A549 (cell line): ENCODE measurements around the gene ECE1. TPM values are rescaled to one million over a fixed set of nuclear protein-coding genes. Genes with fewer than 3 reads are reported as not detected.

Experiments
- ATAC-seq, 2 experiments: fragments of 200-7000 bp in 1 of 2; fragments of >200 bp in 1 of 2; cut with Nextera tagmentation in 1 of 2; cut with Tn5 transposase in 1 of 2; 3 replicates each; pipeline versions ENCODE4 v1.8.0 to v1.9.1; 2018 to 2020; ENCODE audit warnings: mild to moderate bottlenecking in 1 of 2, moderate library complexity in 1 of 2
- CTCF ChIA-PET: fragments of 300-600 bp; sonication (Branson Sonifier 250); formaldehyde crosslinking; extraction: SDS; loops from one replicate; lab custom pipeline; 2021; ENCODE audit warnings: antibody characterized with exemption, inconsistent platforms; lab: Yijun Ruan, JAX
- POLR2A ChIA-PET: fragments of 350-600 bp; formaldehyde crosslinking; extraction: SDS; loops from one replicate; lab custom pipeline; 2021; ENCODE audit warnings: antibody characterized with exemption, inconsistent platforms; lab: Yijun Ruan, JAX
- DNase-seq, 2 experiments: peaks; one replicate each; pipeline versions ENCODE4 v3.0.0 to v3.0.0-alpha.2; 2011 to 2016; ENCODE audit warnings: low read depth in 1 of 2, low spot score in 1 of 2
- FAIRE-seq: peaks from 2 replicates; lab custom pipeline; 2011; peaks lifted over from hg19 to GRCh38; lab: Jason Lieb, UNC
- H3K27ac ChIP-seq, 2 experiments: fragments of >200 bp; sonication (Bioruptor Twin); formaldehyde crosslinking; 3 replicates each; pipeline ENCODE4 v1.5.1; 2016 to 2017
- H3K4me1 ChIP-seq: fragments of >200 bp; sonication (Bioruptor Twin); formaldehyde crosslinking; 3 replicates; pipeline ENCODE4 v1.6.1; 2016
- H3K4me2 ChIP-seq: fragments of >200 bp; sonication (Bioruptor Twin); formaldehyde crosslinking; 3 replicates; pipeline ENCODE4 v1.6.1; 2016
- H3K4me3 ChIP-seq: fragments of >200 bp; sonication (Bioruptor Twin); formaldehyde crosslinking; 3 replicates; pipeline ENCODE4 v1.5.1; 2016
- H3K9me3 ChIP-seq: fragments of >200 bp; sonication (Bioruptor Twin); formaldehyde crosslinking; 3 replicates; pipeline ENCODE4 v1.6.1; 2016
- BHLHE40 ChIP-seq: IDR thresholded peaks from 2 replicates; pipeline ENCODE4 v1.6.1; 2012; ENCODE audit warnings: low read depth, low read length, inconsistent platforms
- CBX2 ChIP-seq: fragments of 200-600 bp; sonication (generic); IDR thresholded peaks from 2 replicates; pipeline ENCODE4 v1.6.1; 2016; ENCODE audit warnings: low read depth, mild to moderate bottlenecking, borderline replicate concordance
- CHD2 ChIP-seq: fragments of 150-350 bp; IDR thresholded peaks from 2 replicates; pipeline ENCODE4 v1.6.1; 2014; ENCODE audit warnings: low read length; ENCODE audit not compliant: partially characterized antibody
- EHF ChIP-seq: fragments of 250-450 bp; sonication (Bioruptor Pico); IDR thresholded peaks from 2 replicates; pipeline ENCODE4 v1.5.0; 2020; ENCODE audit warnings: mild to moderate bottlenecking
- EHMT2 ChIP-seq: fragments of 200-600 bp; sonication (generic); IDR thresholded peaks from 2 replicates; pipeline ENCODE4 v1.6.1; 2016; ENCODE audit warnings: antibody characterized with exemption, low read depth, mild to moderate bottlenecking, moderate library complexity
- EP300 ChIP-seq, 2 experiments: fragments of >200 bp; sonication (Bioruptor Twin); formaldehyde crosslinking; IDR thresholded peaks; 2 replicates in 1 of 2; 3 replicates in 1 of 2; pipeline ENCODE4 v1.6.1; 2016 to 2017
- ESRRA ChIP-seq: fragments of 150-350 bp; IDR thresholded peaks from 2 replicates; pipeline ENCODE4 v1.6.1; 2014; ENCODE audit warnings: mild to moderate bottlenecking, low read length, borderline replicate concordance
- FOSL2 ChIP-seq, 2 experiments: fragments of 450-650 bp in 1 of 2; fragments of >200 bp in 1 of 2; sonication (Bioruptor Twin) in 1 of 2; formaldehyde crosslinking; IDR thresholded peaks; 2 replicates each; pipeline versions ENCODE4 v1.5.0 to v1.6.1; 2016 to 2020; ENCODE audit warnings: mild to moderate bottlenecking in 1 of 2, moderate library complexity in 1 of 2
- FOXS1 ChIP-seq: fragments of 250-450 bp; sonication (Bioruptor Pico); IDR thresholded peaks from 2 replicates; pipeline ENCODE4 v1.5.0; 2020; ENCODE audit warnings: mild to moderate bottlenecking, moderate library complexity
- HDAC2 ChIP-seq: fragments of 200-600 bp; sonication (generic); IDR thresholded peaks from 2 replicates; pipeline ENCODE4 v1.6.1; 2016
- HMGXB4 ChIP-seq: fragments of 250-450 bp; sonication (Bioruptor Pico); IDR thresholded peaks from 2 replicates; pipeline ENCODE4 v1.5.0; 2021; ENCODE audit warnings: mild to moderate bottlenecking, moderate library complexity, borderline replicate concordance
- JUN ChIP-seq, 2 experiments: fragments of >200 bp; sonication (Bioruptor Twin); formaldehyde crosslinking; IDR thresholded peaks; 2 replicates in 1 of 2; 3 replicates in 1 of 2; pipeline ENCODE4 v1.6.1; 2016 to 2017
- KDM1A ChIP-seq: fragments of 200-600 bp; sonication (generic); IDR thresholded peaks from 2 replicates; pipeline ENCODE4 v1.6.1; 2016; ENCODE audit warnings: low read depth, mild to moderate bottlenecking
- MAZ ChIP-seq: fragments of 150-350 bp; IDR thresholded peaks from 2 replicates; pipeline ENCODE4 v1.6.1; 2014; ENCODE audit warnings: antibody characterized with exemption, low read depth, low read length, borderline replicate concordance
- MYC ChIP-seq: IDR thresholded peaks from 2 replicates; pipeline ENCODE4 v1.6.1; 2012; ENCODE audit warnings: mild to moderate bottlenecking, inconsistent platforms, low read length, improper control_type of control experiment, borderline replicate concordance
- NFE2L2 ChIP-seq: fragments of 150-350 bp; conservative IDR thresholded peaks from 2 replicates; pipeline ENCODE4 v1.6.1; 2014; ENCODE audit warnings: low read length
- NR3C1 ChIP-seq: fragments of >200 bp; sonication (Bioruptor Twin); formaldehyde crosslinking; IDR thresholded peaks from 3 replicates; pipeline ENCODE4 v1.6.1; 2017
- POLR2A ChIP-seq: IDR thresholded peaks from 2 replicates; pipeline ENCODE4 v1.6.1; 2012; ENCODE audit warnings: mild to moderate bottlenecking, low read length
- POLR2AphosphoS2 ChIP-seq: conservative IDR thresholded peaks from 2 replicates; pipeline ENCODE4 v1.6.1; 2012; ENCODE audit warnings: low read length, improper control_type of control experiment, inconsistent platforms
- RCOR1 ChIP-seq: fragments of 150-350 bp; IDR thresholded peaks from 2 replicates; pipeline ENCODE4 v1.6.1; 2014; ENCODE audit warnings: antibody characterized with exemption, low read length, low read depth
- RFX5 ChIP-seq: fragments of 450-650 bp; IDR thresholded peaks from 2 replicates; pipeline ENCODE4 v1.7.1; 2014; ENCODE audit warnings: antibody characterized with exemption, mild to moderate bottlenecking, moderate library complexity
- TFCP2L1 ChIP-seq: fragments of 250-450 bp; sonication (Bioruptor Pico); IDR thresholded peaks from 2 replicates; pipeline ENCODE4 v1.5.0; 2021; ENCODE audit warnings: mild to moderate bottlenecking
- USF2 ChIP-seq: fragments of 450-650 bp; IDR thresholded peaks from 2 replicates; pipeline ENCODE4 v1.6.1; 2014; ENCODE audit warnings: antibody characterized with exemption
- ZFP36 ChIP-seq: fragments of 450-650 bp; IDR thresholded peaks from 2 replicates; pipeline ENCODE4 v1.6.1; 2014; ENCODE audit warnings: borderline replicate concordance; ENCODE audit not compliant: partially characterized antibody
- ZNF302 ChIP-seq: fragments of 250-450 bp; sonication (Bioruptor Pico); IDR thresholded peaks from 2 replicates; pipeline ENCODE4 v1.9.0; 2021; ENCODE audit warnings: inconsistent platforms, mild to moderate bottlenecking, moderate library complexity
- ZSCAN20 ChIP-seq: fragments of 250-450 bp; sonication (Bioruptor Pico); IDR thresholded peaks from 2 replicates; pipeline ENCODE4 v1.8.0; 2022; ENCODE audit warnings: mild to moderate bottlenecking, moderate library complexity
- WGBS: methylation state at CpG from one replicate; pipeline ENCODE4 v1.1.6; 2017; ENCODE audit errors: missing lambda C conversion rate; 5-methylcytosine and 5-hydroxymethylcytosine counted together
- polyA plus RNA-seq, 4 experiments: library from polyadenylated mRNA; depleted of rRNA in 3 of 4; stranded (reverse); fragments of >200 nt; fragmentation: RNase III in 1 of 4; extraction: RNeasy Plus Mini Kit Qiagen cat#74134 plus additional on column Dnase treatment in 1 of 4; gene quantifications; 2 replicates in 3 of 4; 3 replicates in 1 of 4; pipeline ENCODE4 v1.2.3, GENCODE V29; 2011 to 2017
- TF ChIP-seq, protein P1 (sequence below): fragments of >200 bp; sonication (Bioruptor Twin); formaldehyde crosslinking; IDR thresholded peaks from 3 replicates; pipeline ENCODE4 v1.6.1; 2016
- TF ChIP-seq, protein P2 (sequence below): fragments of >200 bp; sonication (Bioruptor Twin); formaldehyde crosslinking; IDR thresholded peaks from 2 replicates; pipeline ENCODE4 v1.6.1; 2016
- TF ChIP-seq, protein P3 (sequence below): IDR thresholded peaks from 2 replicates; pipeline ENCODE4 v1.6.1; 2012
- TF ChIP-seq, protein P4 (sequence below): fragments of 150-350 bp; IDR thresholded peaks from 2 replicates; pipeline ENCODE4 v1.6.1; 2014; ENCODE audit warnings: low read depth, mild to moderate bottlenecking, low read length

Gene ECE1
- polyA plus RNA-seq, 2 of the 4 experiments (the other 2 are of a cell fraction): 45.7 to 86.4 TPM

DNA sequence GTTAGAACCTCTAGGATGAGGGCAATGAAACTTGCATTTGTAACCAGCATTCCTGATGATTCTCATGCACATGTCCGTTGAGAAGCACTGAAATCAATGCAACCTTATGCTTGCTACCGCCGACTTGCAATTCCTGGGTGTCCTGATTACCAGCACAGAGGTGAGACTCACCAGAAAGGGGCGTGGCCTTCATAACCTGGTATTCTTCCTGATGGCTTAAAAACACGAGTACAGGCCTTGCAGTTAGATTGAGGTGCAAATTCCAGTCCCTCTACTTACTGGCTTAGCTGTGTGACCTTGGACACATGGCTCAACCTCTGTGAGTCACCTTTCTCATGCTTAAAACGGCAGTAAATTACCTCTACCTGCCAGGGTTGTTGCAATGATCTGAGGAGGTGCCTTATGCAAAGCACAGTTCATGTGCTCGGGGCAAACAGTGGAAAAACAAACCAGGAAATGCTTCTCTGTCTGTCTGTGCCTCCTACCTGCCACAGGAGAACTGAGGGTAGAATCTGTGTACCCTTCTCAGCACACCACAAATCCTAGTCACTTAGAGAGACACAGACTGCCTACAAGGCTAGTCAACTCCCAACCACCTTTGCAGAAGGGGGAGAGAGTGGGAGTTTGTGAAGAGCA lies 39.1 kb upstream of the ECE1 start:
- no peak overlapping the region for H3K4me3 ChIP-seq
- ATAC-seq (no peak), DNase-seq (no peak)
- H3K4me1 ChIP-seq: peaks cover 82% of the 10 kb centered on the region
- peak overlapping the region; percentile 60 for H3K4me2 ChIP-seq
- TF ChIP-seq FOSL2 (IDR thresholded peaks at IDR 0.05) (no peak), FOSL2 (CRISPR knock-in tag; IDR thresholded peaks at IDR 0.05) (no peak; the same call in 1 of the 2 replicates), FOXS1 (no peak), EHMT2 (no peak), KDM1A (no peak), MAZ (no peak), ZFP36 (no peak), RFX5 (no peak), CBX2 (no peak), ESRRA (no peak), ZSCAN20 (CRISPR knock-in tag) (no peak), NFE2L2 (no peak), CHD2 (no peak)
- TF ChIP-seq, protein P1, sequence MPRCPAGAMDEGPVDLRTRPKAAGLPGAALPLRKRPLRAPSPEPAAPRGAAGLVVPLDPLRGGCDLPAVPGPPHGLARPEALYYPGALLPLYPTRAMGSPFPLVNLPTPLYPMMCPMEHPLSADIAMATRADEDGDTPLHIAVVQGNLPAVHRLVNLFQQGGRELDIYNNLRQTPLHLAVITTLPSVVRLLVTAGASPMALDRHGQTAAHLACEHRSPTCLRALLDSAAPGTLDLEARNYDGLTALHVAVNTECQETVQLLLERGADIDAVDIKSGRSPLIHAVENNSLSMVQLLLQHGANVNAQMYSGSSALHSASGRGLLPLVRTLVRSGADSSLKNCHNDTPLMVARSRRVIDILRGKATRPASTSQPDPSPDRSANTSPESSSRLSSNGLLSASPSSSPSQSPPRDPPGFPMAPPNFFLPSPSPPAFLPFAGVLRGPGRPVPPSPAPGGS: no peak
- TF ChIP-seq, all 56 proteins: peak for 0
- ChIA-PET POLR2A (no interaction called here), CTCF (interaction anchor here (1.4 to 1.8 kb wide), 2 partner anchors 39 to 74 kb away, joined by 5 read pairs; no protein-coding TSS in a partner anchor)
- Histone ChIP-seq H3K9me3 (no peaks in the 10 kb centered on the region), H3K27ac (peak overlapping the region; percentile 65 to 83)
- 32% methylated on average over 7 of the region's 7 CpGs for WGBS
- no peak for FAIRE-seq

- DNase-seq (no peak), ATAC-seq (no peak), FAIRE-seq (no peak)
- H3K9me3 ChIP-seq: no peaks in the 10 kb centered on the region
- peak overlapping the region; percentile 94 to 98; a peak in 5 of 6 replicates for H3K27ac ChIP-seq
- TF ChIP-seq POLR2AphosphoS2: no peak
- TF ChIP-seq RCOR1: no peak
- TF ChIP-seq ZSCAN20 (CRISPR knock-in tag): no peak
- TF ChIP-seq, protein P2, sequence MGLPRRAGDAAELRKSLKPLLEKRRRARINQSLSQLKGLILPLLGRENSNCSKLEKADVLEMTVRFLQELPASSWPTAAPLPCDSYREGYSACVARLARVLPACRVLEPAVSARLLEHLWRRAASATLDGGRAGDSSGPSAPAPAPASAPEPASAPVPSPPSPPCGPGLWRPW: no peak
- TF ChIP-seq CBX2: no peak
- no peak for TF ChIP-seq EP300 (IDR thresholded peaks at IDR 0.05)
- TF ChIP-seq, protein P3, sequence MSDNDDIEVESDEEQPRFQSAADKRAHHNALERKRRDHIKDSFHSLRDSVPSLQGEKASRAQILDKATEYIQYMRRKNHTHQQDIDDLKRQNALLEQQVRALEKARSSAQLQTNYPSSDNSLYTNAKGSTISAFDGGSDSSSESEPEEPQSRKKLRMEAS: no peak
- no peak for TF ChIP-seq TFCP2L1 (CRISPR knock-in tag)
- TF ChIP-seq USF2: no peak
- no peak for TF ChIP-seq ZNF302 (CRISPR knock-in tag)
- no peak for TF ChIP-seq HDAC2
- no peak for TF ChIP-seq POLR2A
- no peak for TF ChIP-seq JUN (IDR thresholded peaks at IDR 0.05)
- TF ChIP-seq, protein P4, sequence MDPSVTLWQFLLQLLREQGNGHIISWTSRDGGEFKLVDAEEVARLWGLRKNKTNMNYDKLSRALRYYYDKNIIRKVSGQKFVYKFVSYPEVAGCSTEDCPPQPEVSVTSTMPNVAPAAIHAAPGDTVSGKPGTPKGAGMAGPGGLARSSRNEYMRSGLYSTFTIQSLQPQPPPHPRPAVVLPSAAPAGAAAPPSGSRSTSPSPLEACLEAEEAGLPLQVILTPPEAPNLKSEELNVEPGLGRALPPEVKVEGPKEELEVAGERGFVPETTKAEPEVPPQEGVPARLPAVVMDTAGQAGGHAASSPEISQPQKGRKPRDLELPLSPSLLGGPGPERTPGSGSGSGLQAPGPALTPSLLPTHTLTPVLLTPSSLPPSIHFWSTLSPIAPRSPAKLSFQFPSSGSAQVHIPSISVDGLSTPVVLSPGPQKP: no peak
- TF ChIP-seq MYC: no peak
- no peak for TF ChIP-seq HMGXB4 (CRISPR knock-in tag)
- TF ChIP-seq ESRRA: no peak
- no peak for TF ChIP-seq BHLHE40
- no peak for TF ChIP-seq NR3C1
- no peak for TF ChIP-seq EHF (CRISPR knock-in tag)
- CTCF ChIA-PET: interaction anchor here (0.9 to 6.9 kb wide), 5 partner anchors 9 to 73 kb away, joined by 3 to 49 read pairs (median 4); no protein-coding TSS in a partner anchor
- H3K4me3 ChIP-seq: no peak overlapping the region
- no peak overlapping the region for H3K4me2 ChIP-seq
- POLR2A ChIA-PET: no interaction called here
- H3K4me1 ChIP-seq: peaks cover 83% of the 10 kb centered on the region
- WGBS: 95% methylated on average over 14 of the region's 15 CpGs
These were observed 37.5 kb upstream of the ECE1 start for GRCh38 chr1:21327566-21328323.
